Prostate gland (tissue), 2 donors: ENCODE results near the gene MED29. TPM values are rescaled to one million over a fixed set of nuclear protein-coding genes. Genes with fewer than 3 reads are reported as not detected.

ENCODE experiments used
- DNase-seq: peaks from one replicate; pipeline ENCODE4 v3.0.0-alpha.2; 2019; ENCODE audit warnings: low spot score
- H3K27ac ChIP-seq, 2 donors: fragments of 200-600 bp; sonication (generic); 2 replicates each; pipeline ENCODE4 v1.5.1; 2017 to 2019
- H3K27me3 ChIP-seq: fragments of 200-600 bp; sonication (generic); replicated peaks from 2 replicates; pipeline ENCODE4 v1.5.1; 2019; ENCODE audit not compliant: insufficient read depth
- H3K36me3 ChIP-seq, 2 donors: fragments of 200-600 bp; sonication (generic); 1 replicate in 1 of 2; 2 replicates in 1 of 2; pipeline versions ENCODE4 v1.5.1 to v1.8.1; 2017 to 2019
- H3K4me1 ChIP-seq: fragments of 200-600 bp; sonication (generic); replicated peaks from 2 replicates; pipeline ENCODE4 v1.5.1; 2019
- H3K4me3 ChIP-seq, 2 donors: fragments of 200-600 bp; sonication (generic); 2 replicates each; pipeline ENCODE4 v1.5.1; 2017 to 2019
- H3K9me3 ChIP-seq: fragments of 200-600 bp; sonication (generic); 2 replicates; pipeline ENCODE4 v1.5.1; 2017
- CTCF ChIP-seq, 4 experiments: fragments of 200-600 bp in 2 of 4; fragments of 450-650 bp in 2 of 4; sonication (generic) in 2 of 4; IDR thresholded peaks; 1 replicate in 3 of 4; 2 replicates in 1 of 4; pipeline ENCODE4 v1.5.1; 2016 to 2019; ENCODE audit warnings: antibody characterized with exemption in 4 of 4, mild to moderate bottlenecking in 2 of 4, moderate library complexity in 2 of 4
- POLR2A ChIP-seq: fragments of 450-650 bp; IDR thresholded peaks from one replicate; pipeline ENCODE4 v1.6.1; 2016; ENCODE audit warnings: antibody characterized with exemption, mild to moderate bottlenecking
- POLR2AphosphoS5 ChIP-seq: sonication (generic); formaldehyde crosslinking; IDR thresholded peaks from one replicate; pipeline ENCODE4 v1.6.1; 2017; ENCODE audit warnings: antibody characterized with exemption
- WGBS: methylation state at CpG from one replicate; pipeline ENCODE4 v1.1.5; 2018; 5-methylcytosine and 5-hydroxymethylcytosine counted together
- intact Hi-C: fragments of 100-400 bp; cut with DNase I; formaldehyde crosslinking; loops from one replicate; pipeline ENCODE4 v1.14.2; 2022
- total RNA-seq, 2 donors: library from RNA; depleted of rRNA; stranded (reverse); fragments of >200 nt; gene quantifications; one replicate each; pipeline ENCODE4 v1.1.0, GENCODE V29; 2016

MED29 gene
- total RNA-seq, 2 donors from 2014 or later: 50.2 to 56.4 TPM

GRCh38 chr19:39423258-39424086 is 32.3 kb downstream of the MED29 start:
- 85% methylated on average over 35 of the region's 35 CpGs for WGBS
- no peaks in the 10 kb centered on the region for H3K36me3 ChIP-seq
- H3K27ac ChIP-seq: no peak overlapping the region
- no peaks in the 10 kb centered on the region for H3K27me3 ChIP-seq
- DNase-seq: no peak
- H3K4me1 ChIP-seq: no peaks in the 10 kb centered on the region
- TF ChIP-seq POLR2AphosphoS5 (no peak), CTCF (IDR thresholded peaks at IDR 0.05) (no peak), POLR2A (no peak)
- no peak overlapping the region for H3K4me3 ChIP-seq
- no peaks in the 10 kb centered on the region for H3K9me3 ChIP-seq
- intact Hi-C loops: no loop called here

GRCh38 chr19:39424934-39425333 is 33.8 kb downstream of the MED29 start:
- Histone ChIP-seq H3K4me3 (no peak overlapping the region), H3K27ac (no peak overlapping the region), H3K9me3 (no peaks in the 10 kb centered on the region), H3K36me3 (no peaks in the 10 kb centered on the region), H3K27me3 (no peaks in the 10 kb centered on the region), H3K4me1 (no peaks in the 10 kb centered on the region)
- TF ChIP-seq CTCF (IDR thresholded peaks at IDR 0.05): no peak
- TF ChIP-seq POLR2A: no peak
- TF ChIP-seq POLR2AphosphoS5: no peak
- intact Hi-C loops: no loop called here
- DNase-seq: no peak
- 74% methylated on average over 16 of the region's 16 CpGs for WGBS

GRCh38 chr19:39425744-39426143 is 34.6 kb downstream of the MED29 start:
- DNase-seq: no peak
- H3K27me3 ChIP-seq: no peaks in the 10 kb centered on the region
- H3K4me1 ChIP-seq: no peaks in the 10 kb centered on the region
- no peak overlapping the region for H3K27ac ChIP-seq
- no peaks in the 10 kb centered on the region for H3K36me3 ChIP-seq
- TF ChIP-seq POLR2A: no peak
- no peak for TF ChIP-seq CTCF (IDR thresholded peaks at IDR 0.05)
- TF ChIP-seq POLR2AphosphoS5: no peak
- intact Hi-C loops: no loop called here
- H3K4me3 ChIP-seq: no peak overlapping the region
- H3K9me3 ChIP-seq: no peaks in the 10 kb centered on the region
- WGBS: 89% methylated on average over 7 of the region's 7 CpGs

- no peaks in the 10 kb centered on the region for H3K27me3 ChIP-seq
- no peak overlapping the region for H3K4me3 ChIP-seq
- DNase-seq: no peak
- intact Hi-C loops: no loop called here
- H3K9me3 ChIP-seq: no peaks in the 10 kb centered on the region
- no peak for TF ChIP-seq POLR2AphosphoS5
- TF ChIP-seq POLR2A: no peak
- no peak for TF ChIP-seq CTCF (IDR thresholded peaks at IDR 0.05)
- H3K36me3 ChIP-seq: no peaks in the 10 kb centered on the region
- WGBS: 59% methylated on average over 5 of the region's 5 CpGs
- H3K4me1 ChIP-seq: no peaks in the 10 kb centered on the region
- no peak overlapping the region for H3K27ac ChIP-seq
These were observed 35.0 kb downstream of the MED29 start for GRCh38 chr19:39426170-39426569.

GRCh38 chr19:39427707-39428106 is 36.5 kb downstream of the MED29 start:
- no peaks in the 10 kb centered on the region for H3K4me1 ChIP-seq
- DNase-seq: no peak
- TF ChIP-seq POLR2AphosphoS5 (no peak), CTCF (IDR thresholded peaks at IDR 0.05) (no peak), POLR2A (no peak)
- H3K27ac ChIP-seq: no peak overlapping the region
- H3K27me3 ChIP-seq: no peaks in the 10 kb centered on the region
- WGBS: 93% methylated on average over 11 of the region's 11 CpGs
- H3K36me3 ChIP-seq: peaks cover 2 to 9% of the 10 kb centered on the region in 2 donors
- no peaks in the 10 kb centered on the region for H3K9me3 ChIP-seq
- H3K4me3 ChIP-seq: no peak overlapping the region
- intact Hi-C loops: no loop called here
